T-cell (primary cell): Measurements from ENCODE around the gene TAAR2. TPM values are rescaled to one million over a fixed set of nuclear protein-coding genes. Genes with fewer than 3 reads are reported as not detected.

Source experiments
- ATAC-seq, 4 experiments: fragments of 200-7000 bp in 3 of 4; fragments of 150-1000 bp in 1 of 4; cut with Tn5 transposase; replicated peaks in 1 of 4; 1 replicate in 3 of 4; 2 replicates in 1 of 4; pipeline ENCODE4 v1.10.0; 2021; ENCODE audit warnings: moderate library complexity in 3 of 4, mild to moderate bottlenecking in 2 of 4, moderate number of reproducible peaks in 1 of 4
- CTCF ChIA-PET, 2 donors: fragments of 300-600 bp; sonication (Branson Sonifier 250); formaldehyde crosslinking; loops; one replicate each; lab custom pipeline; 2022; ENCODE audit warnings: antibody characterized with exemption in 2 of 2; lab: Charles Lee
- POLR2A ChIA-PET, 2 donors: fragments of 300-600 bp; sonication (Branson Sonifier 250); formaldehyde crosslinking; loops; one replicate each; lab custom pipeline; 2022; ENCODE audit warnings: antibody characterized with exemption in 2 of 2; lab: Charles Lee
- DNase-seq, 35 experiments: peaks; one replicate each; pipeline versions ENCODE4 v3.0.0 to v3.0.0-alpha.2; 2013 to 2023
- H3K27ac ChIP-seq: one replicate; pipeline ENCODE4 v1.5.1; 2013; ENCODE audit warnings: low read length
- H3K27me3 ChIP-seq, 2 experiments: replicated peaks in 1 of 2; 1 replicate in 1 of 2; 2 replicates in 1 of 2; pipeline versions ENCODE4 v1.6.1 to v1.7.0; 2013; ENCODE audit warnings: low read length in 1 of 2, mixed read lengths in 1 of 2; ENCODE audit not compliant: control insufficient read depth in 2 of 2, insufficient read depth in 2 of 2; ENCODE audit errors: extremely low read depth in 1 of 2
- H3K36me3 ChIP-seq, 2 donors: 1 replicate in 1 of 2; 2 replicates in 1 of 2; pipeline versions ENCODE4 v1.6.1 to v1.7.0; 2013; ENCODE audit warnings: low read length in 1 of 2; ENCODE audit not compliant: control insufficient read depth in 2 of 2, insufficient read depth in 1 of 2; ENCODE audit errors: extremely low read depth in 1 of 2
- H3K4me1 ChIP-seq, 2 experiments: 1 replicate in 1 of 2; 2 replicates in 1 of 2; pipeline versions ENCODE4 v1.6.1 to v1.7.0; 2013; ENCODE audit warnings: low read length in 2 of 2, mixed read lengths in 1 of 2; ENCODE audit not compliant: insufficient read depth in 2 of 2, control insufficient read depth in 1 of 2; ENCODE audit errors: extremely low read depth in 1 of 2
- H3K4me3 ChIP-seq, 2 donors: 1 replicate in 1 of 2; 2 replicates in 1 of 2; pipeline versions ENCODE4 v1.5.1 to v1.7.0; 2013; ENCODE audit warnings: mild to moderate bottlenecking in 2 of 2, low read length in 1 of 2, moderate library complexity in 1 of 2; ENCODE audit not compliant: control insufficient read depth in 1 of 2; ENCODE audit errors: extremely low read depth in 1 of 2
- H3K9me3 ChIP-seq: 2 replicates; pipeline ENCODE4 v1.7.0; 2013
- H3K27ac Mint-ChIP-seq, 2 donors: one replicate each; pipeline ENCODE4 v1.8.0; 2020 to 2021; ENCODE audit warnings: mild to moderate bottlenecking in 2 of 2, mixed read lengths in 2 of 2
- H3K27me3 Mint-ChIP-seq, 2 donors: one replicate each; pipeline ENCODE4 v1.8.0; 2021 to 2022; ENCODE audit warnings: mixed read lengths in 2 of 2
- H3K36me3 Mint-ChIP-seq: one replicate; pipeline ENCODE4 v1.8.0; 2021; ENCODE audit warnings: mixed read lengths
- H3K4me1 Mint-ChIP-seq, 3 donors: one replicate each; pipeline ENCODE4 v1.8.0; 2020 to 2022; ENCODE audit warnings: mixed read lengths in 3 of 3, mild to moderate bottlenecking in 1 of 3
- H3K4me3 Mint-ChIP-seq, 3 donors: one replicate each; pipeline ENCODE4 v1.8.0; 2020 to 2022; ENCODE audit warnings: mild to moderate bottlenecking in 3 of 3, mixed read lengths in 3 of 3, moderate library complexity in 3 of 3
- H3K9me3 Mint-ChIP-seq, 3 donors: one replicate each; pipeline ENCODE4 v1.8.0; 2020 to 2022; ENCODE audit warnings: mixed read lengths in 3 of 3
- WGBS: methylation state at CpG from one replicate; pipeline ENCODE4 v1.1.5; 2013; ENCODE audit warnings: missing lambda C conversion rate; ENCODE audit not compliant: insufficient coverage; 5-methylcytosine and 5-hydroxymethylcytosine counted together
- total RNA-seq, 35 experiments: library from RNA in 6 of 35; stranded (reverse) in 6 of 35; fragments of 120-200 nt in 1 of 35; gene quantifications; one replicate each; pipeline versions ENCODE4 v1.2.1 to v1.2.4 and lab custom pipeline; 2013 to 2026

The TAAR2 gene
- total RNA-seq, 5 donors from 2014 or later (not counting 1 experiment from before 2014, with no cell fraction given): not detected

- H3K27ac Mint-ChIP-seq: no peak overlapping the region
- Histone ChIP-seq H3K9me3 (no peaks in the 10 kb centered on the region), H3K4me1 (no peaks in the 10 kb centered on the region), H3K27ac (no peak overlapping the region), H3K4me3 (no peak overlapping the region), H3K36me3 (no peaks in the 10 kb centered on the region), H3K27me3 (no peaks in the 10 kb centered on the region)
- 100% methylated on average over 1 of the region's 1 CpG for WGBS
- ATAC-seq (no peak), DNase-seq (no peak)
- no peaks in the 10 kb centered on the region for H3K36me3 Mint-ChIP-seq
- no peak overlapping the region for H3K4me3 Mint-ChIP-seq
- POLR2A ChIA-PET: no interaction called here
- H3K9me3 Mint-ChIP-seq: no peaks in the 10 kb centered on the region
- H3K4me1 Mint-ChIP-seq: no peaks in the 10 kb centered on the region
- CTCF ChIA-PET: interaction anchor here in 1 of 2 donors (0.6 kb wide), 1 partner anchor 1403 kb away, joined by 4 read pairs; no protein-coding TSS in a partner anchor
- H3K27me3 Mint-ChIP-seq: peaks cover 0 to 3% of the 10 kb centered on the region in 2 donors
Observed at GRCh38 chr6:132664309-132665034, 40.4 kb upstream of the TAAR2 start.

- H3K27ac Mint-ChIP-seq: no peak overlapping the region
- no peaks in the 10 kb centered on the region for H3K4me1 ChIP-seq
- DNase-seq: no peak
- CTCF ChIA-PET: no interaction called here
- no peak overlapping the region for H3K4me3 Mint-ChIP-seq
- peaks cover 0 to 3% of the 10 kb centered on the region in 2 donors for H3K27me3 Mint-ChIP-seq
- no peaks in the 10 kb centered on the region for H3K36me3 ChIP-seq
- no CpG with 5 or more reads among the region's 1 CpG for WGBS
- no peaks in the 10 kb centered on the region for H3K9me3 Mint-ChIP-seq
- no peak overlapping the region for H3K27ac ChIP-seq
- POLR2A ChIA-PET: no interaction called here
- no peak overlapping the region for H3K4me3 ChIP-seq
- H3K27me3 ChIP-seq: no peaks in the 10 kb centered on the region
- no peaks in the 10 kb centered on the region for H3K36me3 Mint-ChIP-seq
- no peaks in the 10 kb centered on the region for H3K4me1 Mint-ChIP-seq
- no peaks in the 10 kb centered on the region for H3K9me3 ChIP-seq
- ATAC-seq: no peak
Observed at GRCh38 chr6:132663661-132664060, 39.6 kb upstream of the TAAR2 start.

- Mint-ChIP-seq H3K4me1 (peaks cover 0 to 3% (median 0%) of the 10 kb centered on the region in 3 donors), H3K36me3 (no peaks in the 10 kb centered on the region), H3K4me3 (no peak overlapping the region), H3K9me3 (no peaks in the 10 kb centered on the region), H3K27me3 (no peaks in the 10 kb centered on the region), H3K27ac (no peak overlapping the region)
- H3K9me3 ChIP-seq: no peaks in the 10 kb centered on the region
- no peak overlapping the region for H3K4me3 ChIP-seq
- ChIA-PET POLR2A (no interaction called here), CTCF (interaction anchor here in 1 of 2 donors (0.5 kb wide), 1 partner anchor 119 kb away, joined by 4 read pairs; no protein-coding TSS in a partner anchor)
- H3K27me3 ChIP-seq: no peaks in the 10 kb centered on the region
- H3K27ac ChIP-seq: no peak overlapping the region
- no peak for DNase-seq
- no peaks in the 10 kb centered on the region for H3K36me3 ChIP-seq
- no CpG with 5 or more reads among the region's 4 CpGs for WGBS
- H3K4me1 ChIP-seq: no peaks in the 10 kb centered on the region
- ATAC-seq: no peak
Observed at GRCh38 chr6:132661906-132662305, 37.8 kb upstream of the TAAR2 start.

GRCh38 chr6:132659082-132659481 is 35.0 kb upstream of the TAAR2 start, which contains the start of gene TAAR1:
Gene TAAR1, minus strand, starts transcription at chr6:132659182. Its CDS starts 13,179 bp downstream, at chr6:132646003.
- 100% methylated on average over 1 of the region's 3 CpGs for WGBS
- no peaks in the 10 kb centered on the region for H3K36me3 Mint-ChIP-seq
- no peak within 1 kb of the TSS for H3K27ac Mint-ChIP-seq
- Histone ChIP-seq H3K9me3 (no peaks in the 10 kb centered on the region), H3K36me3 (no peaks in the 10 kb centered on the region), H3K27ac (no peak within 1 kb of the TSS), H3K27me3 (no peaks in the 10 kb centered on the region), H3K4me3 (no peak within 1 kb of the TSS), H3K4me1 (no peaks in the 10 kb centered on the region)
- H3K4me3 Mint-ChIP-seq: no peak within 1 kb of the TSS
- H3K9me3 Mint-ChIP-seq: no peaks in the 10 kb centered on the region
- H3K27me3 Mint-ChIP-seq: no peaks in the 10 kb centered on the region
- ChIA-PET CTCF (interaction anchor here (0.6 to 1.9 kb wide), 2 partner anchors 10 to 114 kb away, joined by 3 to 12 read pairs; no protein-coding TSS in a partner anchor), POLR2A (no interaction called here)
- peaks cover 0 to 3% (median 0%) of the 10 kb centered on the region in 3 donors for H3K4me1 Mint-ChIP-seq
- ATAC-seq: no peak
- DNase-seq: no peak

- Histone ChIP-seq H3K9me3 (no peaks in the 10 kb centered on the region), H3K27ac (no peak overlapping the region), H3K27me3 (no peaks in the 10 kb centered on the region), H3K36me3 (no peaks in the 10 kb centered on the region), H3K4me1 (no peaks in the 10 kb centered on the region), H3K4me3 (no peak overlapping the region)
- CTCF ChIA-PET: no interaction called here
- ATAC-seq (no peak), DNase-seq (no peak)
- WGBS: no CpG with 5 or more reads among the region's 3 CpGs
- no peaks in the 10 kb centered on the region for H3K36me3 Mint-ChIP-seq
- no peaks in the 10 kb centered on the region for H3K27me3 Mint-ChIP-seq
- H3K9me3 Mint-ChIP-seq: no peaks in the 10 kb centered on the region
- H3K27ac Mint-ChIP-seq: no peak overlapping the region
- no peak overlapping the region for H3K4me3 Mint-ChIP-seq
- H3K4me1 Mint-ChIP-seq: peaks cover 0 to 6% (median 4%) of the 10 kb centered on the region in 3 donors
- POLR2A ChIA-PET: interaction anchor here in 1 of 2 donors (0.7 kb wide), 1 partner anchor 41 kb away, joined by 5 read pairs; no protein-coding TSS in a partner anchor
Observed at GRCh38 chr6:132651062-132651461, 27.0 kb upstream of the TAAR2 start.

- POLR2A ChIA-PET: interaction anchor here in 1 of 2 donors (0.7 kb wide), 1 partner anchor 42 kb away, joined by 5 read pairs; no protein-coding TSS in a partner anchor
- no peak overlapping the region for H3K4me3 ChIP-seq
- no peaks in the 10 kb centered on the region for H3K9me3 Mint-ChIP-seq
- no peaks in the 10 kb centered on the region for H3K36me3 ChIP-seq
- CTCF ChIA-PET: no interaction called here
- H3K9me3 ChIP-seq: no peaks in the 10 kb centered on the region
- no peak overlapping the region for H3K27ac Mint-ChIP-seq
- no peak for ATAC-seq
- H3K27ac ChIP-seq: no peak overlapping the region
- no peak overlapping the region for H3K4me3 Mint-ChIP-seq
- WGBS: 100% methylated on average over 1 of the region's 1 CpG
- no peaks in the 10 kb centered on the region for H3K27me3 ChIP-seq
- H3K4me1 ChIP-seq: no peaks in the 10 kb centered on the region
- peaks cover 0 to under 1% of the 10 kb centered on the region in 2 donors for H3K27me3 Mint-ChIP-seq
- no peaks in the 10 kb centered on the region for H3K36me3 Mint-ChIP-seq
- no peak for DNase-seq
- peaks cover 0 to 6% (median 4%) of the 10 kb centered on the region in 3 donors for H3K4me1 Mint-ChIP-seq
Observed at GRCh38 chr6:132650429-132650828, 26.4 kb upstream of the TAAR2 start.
